ENCODE measurements around the gene RAE1.

RAE1 gene

GRCh38 chr20:57374343-57374930, 23.4 kb downstream of the RAE1 start:
- peak in 1 of 6 experiments; percentile 4 for DNase-seq

GRCh38 chr20:57374931-57375651, 24.0 kb downstream of the RAE1 start:
- no peak for DNase-seq

GRCh38 chr20:57375652-57376230, 24.7 kb downstream of the RAE1 start:
- DNase-seq: no peak

GRCh38 chr20:57377350-57377749, 26.3 kb downstream of the RAE1 start:
- DNase-seq: no peak

- no peak for DNase-seq
These were observed 27.1 kb downstream of the RAE1 start for GRCh38 chr20:57378107-57378506.

GRCh38 chr20:57378646-57379262, 27.7 kb downstream of the RAE1 start:
- DNase-seq: no peak

GRCh38 chr20:57379263-57379647, 28.2 kb downstream of the RAE1 start:
- DNase-seq: no peak

GRCh38 chr20:57380081-57380750, 29.2 kb downstream of the RAE1 start:
- no peak for DNase-seq

GRCh38 chr20:57381596-57382503, 30.8 kb downstream of the RAE1 start:
- DNase-seq: peak; percentile 63 to 87 (median 80)

- no peak for DNase-seq
These were observed 31.5 kb downstream of the RAE1 start for GRCh38 chr20:57382516-57382915.

GRCh38 chr20:57383447-57384347, 32.6 kb downstream of the RAE1 start:
- DNase-seq: no peak

GRCh38 chr20:57384486-57384885, 33.4 kb downstream of the RAE1 start:
- no peak for DNase-seq

- DNase-seq: no peak
These were observed 34.1 kb downstream of the RAE1 start for GRCh38 chr20:57384953-57385761.

GRCh38 chr20:57385940-57386339, 34.9 kb downstream of the RAE1 start:
- no peak for DNase-seq

GRCh38 chr20:57386762-57387161, 35.7 kb downstream of the RAE1 start:
- DNase-seq: no peak

- DNase-seq: no peak
These were observed 36.4 kb downstream of the RAE1 start for GRCh38 chr20:57387463-57387862.

GRCh38 chr20:57387945-57388371, 36.9 kb downstream of the RAE1 start:
- no peak for DNase-seq

- peak; percentile 36 to 65 (median 56) for DNase-seq
These were observed 38.1 kb downstream of the RAE1 start for GRCh38 chr20:57388953-57389694.
